PFSK-1 (cell line): ENCODE data around the gene MRPL1.

ENCODE experiments used
- POLR2AphosphoS5 ChIP-seq: IDR thresholded peaks from 2 replicates; pipeline ENCODE4 v1.6.1; 2012; ENCODE audit warnings: low read depth, mild to moderate bottlenecking, control low read depth, low read length, moderate library complexity
- REST ChIP-seq, 2 experiments: IDR thresholded peaks; 2 replicates each; pipeline versions ENCODE4 v1.6.1 to v1.8.0; 2011 to 2012; ENCODE audit warnings: low read depth in 2 of 2, low read length in 2 of 2, control low read depth in 1 of 2, inconsistent platforms in 1 of 2, mild to moderate bottlenecking in 1 of 2, moderate library complexity in 1 of 2; ENCODE audit not compliant: insufficient read depth in 1 of 2
- SIN3A ChIP-seq: IDR thresholded peaks from 2 replicates; pipeline ENCODE4 v1.6.1; 2012; ENCODE audit warnings: mild to moderate bottlenecking, low read length, moderate library complexity, borderline replicate concordance; ENCODE audit not compliant: insufficient read depth
- TAF1 ChIP-seq: IDR thresholded peaks from 2 replicates; pipeline ENCODE4 v1.6.1; 2012; ENCODE audit warnings: low read length, control low read depth, borderline replicate concordance; ENCODE audit not compliant: insufficient read depth

DNA sequence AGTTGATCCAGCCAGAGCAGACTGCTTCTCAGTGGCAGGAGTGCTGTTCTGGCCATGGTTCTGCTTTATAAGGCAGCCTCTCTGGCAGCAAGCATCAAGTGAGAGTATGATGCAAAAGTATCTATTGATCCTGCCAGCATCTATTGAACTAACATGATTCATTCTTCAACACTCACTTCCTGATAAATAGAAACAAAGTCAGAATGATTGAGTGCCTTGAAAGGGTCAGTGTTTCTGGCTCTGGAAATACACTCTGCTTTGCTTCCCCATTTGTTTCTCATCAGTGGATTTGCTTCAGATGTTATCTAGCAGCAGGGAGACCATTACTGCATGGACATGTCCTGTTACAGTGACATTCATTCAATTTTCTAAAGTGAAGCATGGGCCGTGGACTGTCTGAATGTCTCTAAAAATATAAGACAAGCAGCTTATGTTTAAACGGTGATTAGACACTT is 128.3 kb downstream of the MRPL1 start:
- TF ChIP-seq SIN3A (no peak), REST (IDR thresholded peaks at IDR 0.05; ENCODE audit: insufficient read depth in 1 of 2, low read depth in 2 of 2, low read length in 2 of 2) (no peak), POLR2AphosphoS5 (no peak), TAF1 (no peak)
